ENCODE measurements around the gene QPCT.

QPCT gene

DNA sequence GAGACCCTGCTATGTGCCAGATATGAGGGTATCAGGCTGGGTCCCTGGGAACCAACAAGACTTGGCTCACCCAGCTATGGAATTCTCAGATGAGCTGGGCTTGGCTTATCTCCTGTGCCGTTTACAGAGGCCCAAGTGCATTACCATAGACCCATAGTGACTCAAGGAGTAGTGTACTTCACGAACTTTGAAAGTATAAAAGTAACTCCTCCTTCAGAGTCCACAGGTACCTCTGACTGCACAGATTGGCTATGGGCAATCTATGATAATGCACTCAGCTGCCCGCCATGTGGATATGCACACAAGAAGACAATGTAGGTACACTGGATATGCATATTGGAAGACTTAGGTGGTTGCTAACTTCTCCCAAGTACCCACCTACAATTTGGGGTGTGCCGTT lies 78.4 kb downstream of the QPCT start:
- no peak for DNase-seq (ENCODE audit: low read depth)
- TF ChIP-seq, protein P1, sequence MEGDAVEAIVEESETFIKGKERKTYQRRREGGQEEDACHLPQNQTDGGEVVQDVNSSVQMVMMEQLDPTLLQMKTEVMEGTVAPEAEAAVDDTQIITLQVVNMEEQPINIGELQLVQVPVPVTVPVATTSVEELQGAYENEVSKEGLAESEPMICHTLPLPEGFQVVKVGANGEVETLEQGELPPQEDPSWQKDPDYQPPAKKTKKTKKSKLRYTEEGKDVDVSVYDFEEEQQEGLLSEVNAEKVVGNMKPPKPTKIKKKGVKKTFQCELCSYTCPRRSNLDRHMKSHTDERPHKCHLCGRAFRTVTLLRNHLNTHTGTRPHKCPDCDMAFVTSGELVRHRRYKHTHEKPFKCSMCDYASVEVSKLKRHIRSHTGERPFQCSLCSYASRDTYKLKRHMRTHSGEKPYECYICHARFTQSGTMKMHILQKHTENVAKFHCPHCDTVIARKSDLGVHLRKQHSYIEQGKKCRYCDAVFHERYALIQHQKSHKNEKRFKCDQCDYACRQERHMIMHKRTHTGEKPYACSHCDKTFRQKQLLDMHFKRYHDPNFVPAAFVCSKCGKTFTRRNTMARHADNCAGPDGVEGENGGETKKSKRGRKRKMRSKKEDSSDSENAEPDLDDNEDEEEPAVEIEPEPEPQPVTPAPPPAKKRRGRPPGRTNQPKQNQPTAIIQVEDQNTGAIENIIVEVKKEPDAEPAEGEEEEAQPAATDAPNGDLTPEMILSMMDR (IDR thresholded peaks at IDR 0.05; ENCODE audit: low read depth, low read length, missing control alignments): no peak
- H3K4me3 ChIP-seq (ENCODE audit: low read depth, low read length): no peak overlapping the region

Data from GM12864 (cell line).